Measurements from ENCODE around the gene ATP6AP2. TPM values are rescaled to one million over a fixed set of nuclear protein-coding genes. Genes with fewer than 3 reads are reported as not detected.

The ATP6AP2 gene
- total RNA-seq, 2 donors from 2014 or later: 84.1 to 118 TPM

DNA sequence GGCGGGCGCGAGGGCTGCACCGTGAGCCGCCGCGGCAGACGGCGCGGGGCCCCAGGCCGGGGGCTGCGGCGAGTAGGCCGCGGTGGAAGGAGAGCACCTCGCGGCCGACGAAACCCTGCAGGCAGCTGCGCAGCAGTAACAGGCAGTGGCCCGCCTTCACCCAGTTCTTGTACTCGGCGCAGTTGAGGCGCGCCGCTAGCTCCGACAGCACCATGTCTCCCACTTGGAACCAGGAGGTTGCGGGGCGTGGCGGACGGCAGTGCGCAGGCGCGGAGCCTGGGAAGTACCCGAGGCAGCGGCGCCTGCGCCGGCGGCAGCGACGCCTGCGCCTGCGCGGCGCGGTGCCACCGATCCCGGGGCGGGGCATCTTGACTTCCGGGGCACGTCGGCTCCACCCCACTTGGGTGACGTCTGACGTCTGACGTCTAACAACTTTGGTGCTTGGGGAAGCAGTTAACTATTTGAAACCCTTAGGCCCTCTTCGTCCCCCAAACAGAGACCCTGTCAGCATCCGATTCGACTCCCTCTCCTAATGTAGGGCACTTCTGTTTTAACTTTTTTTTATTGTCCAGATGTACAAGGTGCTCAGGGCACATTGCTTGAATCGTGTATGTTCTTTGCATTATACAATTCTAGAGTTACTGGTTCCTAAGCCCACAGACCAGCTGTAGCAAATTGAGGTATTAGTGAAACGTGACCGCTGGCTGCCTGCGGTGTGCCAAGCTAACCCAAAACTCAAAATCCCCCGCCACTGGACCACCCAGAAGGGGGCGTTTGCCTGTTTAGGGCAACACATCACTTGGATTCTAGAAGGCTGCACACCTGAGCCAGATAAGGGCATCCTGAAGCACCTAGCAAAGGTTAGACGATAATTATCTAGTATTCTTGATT is 66.8 kb downstream of the ATP6AP2 start, which contains the start of gene CXorf38:
Gene CXorf38, minus strand, starts transcription at position 255 of the 891 bp plus-strand sequence. Its CDS starts 41 bp downstream, at position 214.
- Histone ChIP-seq H3K9me3 (no peaks in the 10 kb centered on the region), H3K27ac (peak within 1 kb of the TSS; percentile 80 to 81), H3K27me3 (replicated peaks; ENCODE audit: insufficient read depth) (no peaks in the 10 kb centered on the region), H3K4me3 (peak within 1 kb of the TSS; percentile 64 to 69), H3K4me1 (replicated peaks) (no peaks in the 10 kb centered on the region), H3K36me3 (no peaks in the 10 kb centered on the region)
- 4% methylated on average over 15 of the region's 66 CpGs for WGBS
- intact Hi-C loops (cut with DNase I): no loop called here
- TF ChIP-seq, protein P1, sequence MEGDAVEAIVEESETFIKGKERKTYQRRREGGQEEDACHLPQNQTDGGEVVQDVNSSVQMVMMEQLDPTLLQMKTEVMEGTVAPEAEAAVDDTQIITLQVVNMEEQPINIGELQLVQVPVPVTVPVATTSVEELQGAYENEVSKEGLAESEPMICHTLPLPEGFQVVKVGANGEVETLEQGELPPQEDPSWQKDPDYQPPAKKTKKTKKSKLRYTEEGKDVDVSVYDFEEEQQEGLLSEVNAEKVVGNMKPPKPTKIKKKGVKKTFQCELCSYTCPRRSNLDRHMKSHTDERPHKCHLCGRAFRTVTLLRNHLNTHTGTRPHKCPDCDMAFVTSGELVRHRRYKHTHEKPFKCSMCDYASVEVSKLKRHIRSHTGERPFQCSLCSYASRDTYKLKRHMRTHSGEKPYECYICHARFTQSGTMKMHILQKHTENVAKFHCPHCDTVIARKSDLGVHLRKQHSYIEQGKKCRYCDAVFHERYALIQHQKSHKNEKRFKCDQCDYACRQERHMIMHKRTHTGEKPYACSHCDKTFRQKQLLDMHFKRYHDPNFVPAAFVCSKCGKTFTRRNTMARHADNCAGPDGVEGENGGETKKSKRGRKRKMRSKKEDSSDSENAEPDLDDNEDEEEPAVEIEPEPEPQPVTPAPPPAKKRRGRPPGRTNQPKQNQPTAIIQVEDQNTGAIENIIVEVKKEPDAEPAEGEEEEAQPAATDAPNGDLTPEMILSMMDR (IDR thresholded peaks at IDR 0.05): no peak
- TF ChIP-seq POLR2A (IDR thresholded peaks at IDR 0.05) (peak; percentile 67), POLR2AphosphoS5 (IDR thresholded peaks at IDR 0.05) (peak; percentile 52)
- DNase-seq (ENCODE audit: low spot score): peak; percentile 81

GRCh38 chrX:40651620-40652223 is 71.0 kb downstream of the ATP6AP2 start:
- TF ChIP-seq POLR2A (IDR thresholded peaks at IDR 0.05) (no peak), POLR2AphosphoS5 (IDR thresholded peaks at IDR 0.05) (peak; percentile 24)
- TF ChIP-seq, protein P1 (IDR thresholded peaks at IDR 0.05): peak; percentile 43 to 78 (median 73)
- WGBS: 0% methylated on average over 3 of the region's 3 CpGs
- Histone ChIP-seq H3K4me3 (no peak overlapping the region), H3K9me3 (no peaks in the 10 kb centered on the region), H3K27ac (no peak overlapping the region), H3K36me3 (no peaks in the 10 kb centered on the region), H3K4me1 (replicated peaks) (no peaks in the 10 kb centered on the region), H3K27me3 (replicated peaks; ENCODE audit: insufficient read depth) (no peaks in the 10 kb centered on the region)
- DNase-seq (ENCODE audit: low spot score): peak; percentile 42
- intact Hi-C loops (cut with DNase I): loop anchor here (2.0 to 5.0 kb wide), 3 partner anchors 143 to 601 kb away; no protein-coding TSS in a partner anchor

DNA sequence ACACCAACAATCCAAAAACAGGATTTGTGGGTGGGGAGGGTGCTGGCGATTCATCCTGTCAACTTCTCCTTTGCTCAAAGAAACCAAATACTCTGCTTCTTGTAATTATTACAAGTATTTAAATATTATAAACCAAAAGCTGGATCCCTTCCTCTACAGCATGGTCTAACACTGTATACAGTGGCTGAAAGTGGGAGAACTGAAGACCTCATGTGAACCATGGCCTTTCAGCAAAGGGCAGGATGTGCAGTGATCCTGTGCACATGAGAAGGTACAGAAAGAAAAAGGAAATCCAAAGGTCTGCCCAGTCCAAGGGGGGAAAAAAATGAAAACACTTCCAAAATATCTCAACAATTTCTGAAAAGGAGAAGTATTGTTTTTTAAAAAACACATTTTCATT is 71.9 kb downstream of the ATP6AP2 start:
- no peaks in the 10 kb centered on the region for H3K9me3 ChIP-seq
- no peaks in the 10 kb centered on the region for H3K36me3 ChIP-seq
- H3K27me3 ChIP-seq (replicated peaks; ENCODE audit: insufficient read depth): no peaks in the 10 kb centered on the region
- no peak for TF ChIP-seq POLR2AphosphoS5 (IDR thresholded peaks at IDR 0.05)
- no peak for TF ChIP-seq POLR2A (IDR thresholded peaks at IDR 0.05)
- TF ChIP-seq, protein P1 (IDR thresholded peaks at IDR 0.05): no peak
- no peak for DNase-seq (ENCODE audit: low spot score)
- no peaks in the 10 kb centered on the region for H3K4me1 ChIP-seq (replicated peaks)
- intact Hi-C loops (cut with DNase I): loop anchor here (2.0 to 5.0 kb wide), 3 partner anchors 142 to 600 kb away; no protein-coding TSS in a partner anchor
- H3K27ac ChIP-seq: no peak overlapping the region
- H3K4me3 ChIP-seq: no peak overlapping the region
- 71% methylated on average over 1 of the region's 1 CpG for WGBS

DNA sequence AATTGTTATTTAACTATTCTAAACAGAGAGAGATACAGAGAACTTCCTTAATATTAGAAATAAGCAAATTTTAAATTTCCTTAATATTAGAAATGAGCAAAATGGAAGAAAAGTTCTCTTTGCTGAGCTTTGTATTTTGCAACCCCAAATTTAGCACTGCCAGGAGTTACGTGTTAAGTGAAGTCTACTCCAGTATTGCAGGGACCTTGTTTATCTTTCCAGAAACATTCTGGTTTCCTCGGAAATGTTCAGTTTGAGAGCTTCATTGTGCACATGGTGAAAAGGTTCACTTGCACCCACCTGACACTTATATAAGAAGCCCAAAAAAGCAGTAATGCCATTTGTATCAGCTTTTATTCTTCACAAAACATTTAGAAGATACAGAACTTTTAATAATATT is 72.8 kb downstream of the ATP6AP2 start:
- intact Hi-C loops (cut with DNase I): loop anchor here (2.0 to 5.0 kb wide), 3 partner anchors 141 to 599 kb away; no protein-coding TSS in a partner anchor
- no peaks in the 10 kb centered on the region for H3K36me3 ChIP-seq
- DNase-seq (ENCODE audit: low spot score): no peak
- no peak overlapping the region for H3K27ac ChIP-seq
- TF ChIP-seq POLR2AphosphoS5 (IDR thresholded peaks at IDR 0.05): no peak
- no peak for TF ChIP-seq POLR2A (IDR thresholded peaks at IDR 0.05)
- TF ChIP-seq, protein P1 (IDR thresholded peaks at IDR 0.05): no peak
- H3K4me1 ChIP-seq (replicated peaks): no peaks in the 10 kb centered on the region
- H3K4me3 ChIP-seq: no peak overlapping the region
- H3K9me3 ChIP-seq: no peaks in the 10 kb centered on the region
- no peaks in the 10 kb centered on the region for H3K27me3 ChIP-seq (replicated peaks; ENCODE audit: insufficient read depth)
- 68% methylated on average over 2 of the region's 2 CpGs for WGBS

Small RNA genes within 50 kb of the gene (small RNA-seq; reads per million reads assigned to genes)
- gene RNU7-164P: 0 reads per million in 2 donors

Other genes starting within 250 kb of the ATP6AP2 start
- 1 to 10 TPM in 1 of 2 donors, not detected in 1; 2.6 TPM for gene MPC1L, start 42.5 kb downstream of the ATP6AP2 start, total RNA-seq
- gene CXorf38, start 66.6 kb downstream of the ATP6AP2 start, total RNA-seq: 10 to 100 TPM; 12.4 to 15.1 TPM
- 10 to 100 TPM; 22.2 to 35.8 TPM for gene MED14, start 154.6 kb downstream of the ATP6AP2 start, total RNA-seq